NCI-H2081 (cell line): ENCODE data around the gene UBE2G1.
"Not testable (repeated sequence)": the region's sequence is repeated elsewhere in the genome, so short reads cannot be mapped to it uniquely, and the experiment has no call there.

Source experiments
- DNase-seq, 2 experiments: peaks; one replicate each; lab custom pipeline; 2025; lab: John Stamatoyannopoulos, UW

UBE2G1 gene, protein sequence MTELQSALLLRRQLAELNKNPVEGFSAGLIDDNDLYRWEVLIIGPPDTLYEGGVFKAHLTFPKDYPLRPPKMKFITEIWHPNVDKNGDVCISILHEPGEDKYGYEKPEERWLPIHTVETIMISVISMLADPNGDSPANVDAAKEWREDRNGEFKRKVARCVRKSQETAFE

DNA sequence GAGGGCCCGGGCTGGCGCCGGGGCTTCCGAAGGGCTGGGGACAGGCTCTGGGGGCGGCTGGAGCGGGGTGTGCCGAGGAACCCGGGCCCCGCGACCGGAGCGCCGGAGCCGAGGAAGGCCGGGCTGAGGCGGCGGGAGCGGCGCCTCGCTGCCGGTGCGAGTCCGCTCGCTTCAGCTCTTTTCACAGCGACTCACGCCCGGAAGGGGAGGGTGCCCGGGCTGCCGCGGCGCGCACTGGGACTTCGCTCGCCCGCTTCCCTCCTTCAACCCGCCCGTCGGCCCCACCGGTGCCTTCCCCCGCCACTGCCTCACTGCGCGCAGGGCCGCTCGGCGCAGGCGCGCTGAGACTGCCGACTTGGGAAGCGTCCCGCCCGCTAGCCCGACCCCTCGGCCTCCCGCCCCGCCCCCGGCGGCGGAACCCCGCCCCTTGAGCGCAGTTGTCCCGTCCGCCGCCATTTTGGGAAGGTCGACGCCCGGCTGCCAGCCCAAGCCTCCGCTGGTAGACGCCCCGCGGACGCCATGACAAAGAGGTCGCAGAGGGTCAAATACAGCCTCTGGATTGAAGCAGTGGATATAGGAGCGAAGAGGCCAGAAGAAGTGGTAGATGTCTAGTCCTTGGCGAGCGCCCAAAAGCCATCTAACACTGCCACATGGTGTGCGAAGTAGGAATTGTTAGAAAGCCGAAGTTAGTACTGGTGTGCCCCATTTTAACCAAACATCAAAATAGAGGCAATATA is at the start of gene UBE2G1:
Gene UBE2G1, minus strand, starts transcription at position 349 of the 737 bp plus-strand sequence. CDS start 359 bp downstream, outside the sequence.
- DNase-seq, result peak; percentile 92 to 93

DNA sequence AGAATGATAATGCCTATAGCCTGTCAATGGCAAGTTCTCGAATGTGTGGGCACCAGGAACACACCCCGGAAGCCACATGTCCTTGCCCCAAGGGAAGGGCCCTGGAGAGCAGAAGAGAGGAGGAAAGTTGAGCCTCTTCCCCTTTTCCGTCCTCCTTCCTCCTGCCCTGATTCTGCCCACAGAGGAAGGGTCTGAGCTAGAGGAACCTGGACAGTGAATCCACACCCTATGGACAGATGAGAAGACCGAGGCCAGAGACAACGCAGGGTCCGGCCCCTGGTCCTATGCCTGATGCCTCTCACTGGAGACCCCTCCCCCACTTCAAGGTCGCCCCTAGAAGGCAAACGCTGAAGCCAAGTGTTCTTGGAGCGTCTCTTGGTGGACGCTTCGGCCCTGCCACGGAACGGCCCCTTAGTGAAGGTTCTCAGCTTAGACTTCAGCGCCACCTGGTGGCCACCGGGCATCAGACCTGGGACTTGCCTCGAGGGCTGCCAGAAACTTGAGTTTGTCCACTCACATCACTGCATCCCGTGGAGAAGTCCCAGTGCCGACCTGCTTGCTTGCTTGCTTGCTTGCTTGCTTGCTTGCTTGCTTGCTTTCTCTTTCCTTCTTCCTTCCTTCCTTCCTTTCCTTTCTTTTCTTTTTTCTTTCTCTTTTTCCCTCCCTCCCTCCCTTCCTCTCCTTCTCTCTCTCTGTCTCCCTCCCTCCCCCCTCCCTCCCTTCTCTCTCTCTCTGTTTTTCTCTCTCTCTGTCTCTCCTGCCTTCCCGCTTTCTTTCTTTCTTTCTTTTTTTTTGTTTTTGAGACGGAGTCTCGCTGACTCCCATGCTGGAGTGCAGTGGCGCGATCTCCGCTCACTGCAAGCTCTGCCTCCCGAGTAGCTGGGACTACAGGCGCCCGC is 46.7 kb upstream of the UBE2G1 start:
- DNase-seq, result peak; percentile 75 to 79

DNA sequence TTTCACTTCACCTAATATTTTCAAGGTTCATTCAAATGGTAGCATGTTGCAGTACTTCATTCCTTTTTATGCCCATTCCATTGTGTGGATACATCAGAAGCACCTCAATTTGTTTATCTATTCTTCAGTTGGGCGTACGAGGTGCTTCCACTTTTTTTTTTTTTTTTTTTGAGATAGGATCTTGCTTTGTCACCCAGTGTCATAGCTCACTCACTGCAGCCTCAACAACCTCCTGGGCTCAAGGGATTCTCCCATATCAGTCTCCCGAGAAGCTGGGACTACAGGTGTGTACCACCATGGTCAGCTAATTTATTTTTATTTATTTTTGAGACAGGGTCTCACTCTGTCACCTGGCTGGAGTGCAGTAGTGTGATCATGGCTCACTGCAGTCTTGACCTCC is 44.7 kb upstream of the UBE2G1 start:
- no peak for DNase-seq

DNA sequence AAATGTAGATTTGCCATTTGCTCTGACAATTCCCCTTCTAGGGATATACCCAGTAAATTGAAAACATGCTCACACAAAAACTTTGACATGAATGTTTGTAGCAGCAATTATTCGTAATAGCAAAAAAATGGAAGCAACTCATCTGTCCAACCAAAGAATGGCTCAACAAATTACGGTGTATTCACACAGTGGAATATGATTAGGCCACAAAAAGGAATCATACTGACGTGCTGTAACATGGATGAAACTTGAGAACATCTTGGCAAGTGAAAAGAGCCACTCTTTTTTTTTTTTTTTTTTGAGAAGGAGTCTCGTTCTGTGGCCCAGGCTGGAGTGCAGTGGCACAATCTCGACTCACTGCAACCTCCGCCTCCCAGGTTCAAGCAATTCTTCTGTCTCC is 43.2 kb upstream of the UBE2G1 start:
- DNase-seq, result no peak

DNA sequence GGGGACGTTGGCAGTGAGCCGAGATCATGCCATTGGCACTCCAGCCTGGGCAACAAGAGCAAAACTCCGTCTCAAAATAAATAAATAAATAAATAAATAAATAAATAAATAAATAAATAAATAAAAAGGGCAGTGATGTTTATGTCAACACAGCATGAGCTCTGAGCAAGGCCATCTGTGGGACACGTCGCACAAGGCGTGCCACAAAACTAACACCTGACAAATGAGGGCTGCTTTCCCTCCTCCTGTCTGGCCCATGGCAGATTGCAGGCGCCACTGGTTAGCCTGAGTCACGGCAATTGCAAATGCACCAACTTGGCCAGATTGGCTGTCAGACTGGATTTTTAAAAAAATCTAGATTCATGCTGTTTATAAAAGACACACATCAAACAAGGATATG is 41.4 kb upstream of the UBE2G1 start:
- no peak for DNase-seq

DNA sequence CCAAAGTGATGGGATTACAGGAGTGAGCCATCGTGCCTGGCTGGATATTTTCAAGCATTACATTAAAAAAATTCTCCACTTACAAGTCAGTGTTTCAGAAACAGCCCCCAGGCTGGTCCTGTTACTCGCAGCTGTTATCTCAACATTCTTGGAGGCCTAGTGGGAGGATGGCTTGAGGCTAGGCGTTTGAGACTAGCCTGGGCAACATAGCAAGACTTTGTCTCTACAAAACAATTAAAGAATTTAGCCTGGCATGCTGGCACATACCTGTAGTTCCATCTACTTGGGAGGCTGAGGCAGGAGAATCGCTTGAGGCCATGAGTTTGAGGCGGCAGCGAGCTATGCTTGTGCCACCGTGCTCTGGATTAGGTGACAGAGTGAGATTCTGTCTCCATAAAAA is 40.7 kb upstream of the UBE2G1 start:
- no peak for DNase-seq

DNA sequence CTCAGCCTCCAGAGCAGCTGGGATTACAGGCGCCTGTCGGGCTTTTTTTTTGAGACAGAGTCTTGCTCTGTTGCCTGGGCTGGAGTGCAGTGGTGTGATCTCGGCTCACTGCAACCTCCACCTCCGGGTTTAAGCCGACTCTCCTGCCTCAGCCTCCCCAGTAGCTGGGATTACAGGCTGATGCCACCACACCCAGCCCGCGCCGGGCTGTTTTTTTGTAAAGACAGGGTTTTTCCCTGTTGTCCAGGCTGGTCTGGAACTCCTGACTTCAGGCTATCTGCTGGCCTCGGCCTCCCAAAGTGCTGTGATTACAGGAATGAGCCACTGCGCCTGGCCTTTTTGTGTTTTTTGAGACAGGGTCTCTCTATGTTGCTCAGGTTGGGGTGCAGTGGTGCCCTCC is 39.9 kb upstream of the UBE2G1 start:
- DNase-seq, result no peak

DNA sequence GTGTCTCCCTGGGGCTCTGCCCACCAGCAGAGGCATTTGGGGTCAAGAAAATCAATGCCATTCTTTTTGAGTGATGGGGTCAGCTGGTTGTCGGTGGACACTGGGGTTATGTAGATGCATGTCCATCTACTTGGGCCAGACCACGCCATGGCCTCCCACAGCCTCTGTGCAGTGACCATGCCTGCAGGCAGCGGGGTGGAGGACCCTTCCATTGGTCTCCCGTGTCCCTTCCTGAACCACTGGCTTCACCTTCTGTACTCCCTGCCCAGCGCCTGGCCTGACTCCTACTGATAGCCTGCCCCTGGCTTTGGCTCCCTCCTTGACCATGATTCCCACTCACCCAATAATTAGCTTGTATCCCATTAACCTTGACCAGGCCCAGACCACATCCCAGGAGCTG is 39.2 kb upstream of the UBE2G1 start:
- no peak for DNase-seq

DNA sequence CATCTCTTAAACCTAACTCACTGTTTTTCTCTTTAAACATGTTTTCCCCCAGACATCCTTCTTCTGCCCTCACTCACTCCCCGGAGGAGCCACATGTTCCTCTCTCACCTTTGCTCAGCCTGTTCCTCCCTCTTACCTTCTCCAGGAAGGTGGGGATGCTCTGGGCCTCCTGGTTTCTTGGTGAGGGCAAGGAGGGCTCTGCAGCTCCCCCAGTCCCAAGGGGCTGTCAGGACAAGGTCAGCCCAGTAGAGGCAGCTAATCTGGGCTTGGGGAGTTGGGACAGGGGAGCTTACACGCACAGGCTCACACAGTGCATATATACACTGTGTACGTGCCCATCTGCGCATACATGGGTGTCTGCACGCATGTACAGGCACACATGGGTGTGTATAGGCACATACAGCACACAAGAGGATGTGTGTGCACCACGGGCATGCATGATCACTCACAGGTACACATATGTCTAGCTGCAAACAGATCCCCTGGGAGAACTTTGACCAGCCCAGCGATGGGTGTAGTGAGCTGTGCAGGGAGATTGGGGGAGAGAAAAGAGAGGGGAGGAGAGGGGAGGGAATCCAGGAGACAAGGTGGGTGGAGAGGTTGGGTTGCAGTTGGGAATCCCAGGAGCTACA is 38.7 kb upstream of the UBE2G1 start:
- no peak for DNase-seq

DNA sequence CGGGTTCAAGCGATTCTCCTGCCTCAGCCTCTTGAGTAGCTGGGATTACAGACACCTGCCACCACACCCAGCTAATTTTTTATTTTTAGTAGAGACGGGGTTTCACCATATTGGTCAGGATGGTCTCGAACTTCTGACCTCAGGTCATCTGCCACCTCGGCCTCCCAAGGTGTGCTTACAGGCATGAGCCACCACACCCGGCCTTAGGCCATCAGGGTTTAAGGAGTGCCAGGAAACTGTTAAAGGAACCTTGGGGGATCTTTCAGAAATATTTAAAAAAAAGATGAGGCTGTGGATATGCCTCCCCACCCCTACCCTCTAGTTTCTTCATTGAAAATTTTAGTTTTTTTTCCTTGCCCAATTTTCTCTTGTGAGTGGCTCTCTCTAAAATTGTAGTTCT is 31.4 kb upstream of the UBE2G1 start:
- DNase-seq, result no peak

DNA sequence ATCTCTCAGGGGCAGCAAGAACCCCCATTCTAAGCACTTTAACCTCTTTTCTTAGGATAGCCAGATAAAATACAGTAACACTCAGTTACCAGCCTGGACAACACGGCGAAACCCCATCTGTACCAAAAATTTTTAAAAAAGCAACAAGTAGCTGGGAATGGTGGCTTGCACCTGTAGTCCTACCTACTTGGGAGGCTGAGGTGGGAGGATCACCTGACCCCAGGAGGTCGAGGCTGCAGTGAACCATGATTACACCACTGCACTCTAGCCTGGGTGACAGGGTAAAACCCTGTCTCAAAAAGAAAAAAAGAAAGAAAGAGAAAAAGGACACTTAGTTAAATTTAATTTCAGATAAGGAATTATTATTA is 28.6 kb upstream of the UBE2G1 start:
- DNase-seq, result no peak

DNA sequence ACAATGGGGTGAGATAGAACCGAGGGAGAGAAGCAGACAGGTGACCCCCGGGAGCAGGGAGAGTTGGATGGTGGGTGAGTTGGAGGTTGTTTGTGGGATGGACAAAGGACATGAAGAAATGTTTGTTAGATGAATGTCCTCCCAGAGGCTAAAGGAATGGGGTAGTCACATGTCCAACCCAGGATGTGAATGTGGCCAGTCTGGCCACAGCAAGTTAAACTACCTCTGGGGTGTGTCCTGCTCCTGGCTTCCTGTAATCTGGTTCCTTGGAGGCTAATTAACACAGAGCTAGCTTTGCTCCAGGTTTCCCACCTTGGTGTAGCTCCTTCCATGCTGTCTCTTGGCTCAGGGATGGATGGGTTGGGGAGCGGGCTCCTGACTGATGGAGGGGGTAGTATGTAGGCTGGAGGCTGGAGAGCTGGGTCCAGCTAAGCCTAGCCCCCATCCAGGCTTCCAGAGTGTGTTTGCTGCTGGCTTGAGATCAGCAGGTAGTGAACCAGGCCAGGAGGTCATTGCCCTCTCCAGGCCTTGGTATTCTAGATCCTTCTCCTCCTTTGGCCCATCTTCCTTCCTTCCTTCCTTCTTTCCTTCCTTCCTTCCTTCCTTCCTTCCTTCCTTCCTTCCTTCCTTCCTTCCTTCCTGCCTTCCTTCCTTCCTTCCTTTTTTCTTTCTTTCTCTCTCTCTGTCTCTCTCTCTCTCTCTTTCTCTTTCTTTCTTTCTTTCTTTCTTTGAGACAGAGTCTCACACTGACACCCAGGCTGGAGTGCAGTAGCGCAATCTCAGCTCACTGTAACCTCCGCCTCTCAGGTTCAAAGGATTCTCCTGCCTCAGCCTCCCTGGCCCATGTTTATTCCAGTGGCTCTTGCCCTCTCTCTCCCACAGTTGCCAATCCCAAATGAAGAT is 28.0 kb upstream of the UBE2G1 start:
- no peak for DNase-seq

DNA sequence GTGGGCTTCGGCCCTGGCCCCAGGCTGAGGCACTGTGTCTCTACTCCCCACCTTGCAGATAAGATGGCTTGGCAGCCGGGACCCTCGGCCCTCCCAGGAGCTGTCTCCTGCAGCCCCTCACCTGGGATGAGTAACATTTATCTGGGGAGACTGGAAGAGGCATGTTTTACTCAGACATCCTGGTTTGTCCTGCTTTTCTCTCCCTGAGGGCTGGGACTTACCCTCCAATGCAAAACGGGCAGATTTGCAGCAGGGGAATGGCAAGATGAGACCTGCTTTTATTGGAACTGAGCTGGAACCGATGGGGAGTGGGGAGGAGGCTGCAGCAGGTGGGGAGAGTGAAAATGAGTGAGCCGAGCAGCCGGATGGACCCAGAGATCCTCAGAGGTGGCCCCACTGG is 27.3 kb upstream of the UBE2G1 start:
- no peak for DNase-seq

DNA sequence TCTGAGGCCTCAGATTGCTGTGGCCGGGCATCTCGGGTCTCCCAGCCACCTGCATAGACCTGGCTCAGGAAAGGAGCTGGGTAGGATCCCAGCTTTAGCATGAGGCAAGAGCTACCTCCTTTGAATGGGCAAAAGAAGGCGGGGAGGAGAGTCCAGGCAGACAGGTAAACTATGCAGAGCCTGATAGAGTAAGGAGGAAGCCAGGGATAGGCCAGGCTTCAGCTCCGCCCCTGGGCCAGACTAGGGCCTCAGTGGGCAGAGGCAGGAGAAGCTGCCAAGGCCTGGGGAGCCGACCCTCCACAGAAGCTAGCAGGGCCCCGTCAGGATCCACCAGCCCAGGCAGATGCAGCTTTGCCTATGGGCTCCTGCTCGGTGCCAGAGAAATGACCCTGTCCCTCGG is 22.6 kb upstream of the UBE2G1 start:
- no peak for DNase-seq

DNA sequence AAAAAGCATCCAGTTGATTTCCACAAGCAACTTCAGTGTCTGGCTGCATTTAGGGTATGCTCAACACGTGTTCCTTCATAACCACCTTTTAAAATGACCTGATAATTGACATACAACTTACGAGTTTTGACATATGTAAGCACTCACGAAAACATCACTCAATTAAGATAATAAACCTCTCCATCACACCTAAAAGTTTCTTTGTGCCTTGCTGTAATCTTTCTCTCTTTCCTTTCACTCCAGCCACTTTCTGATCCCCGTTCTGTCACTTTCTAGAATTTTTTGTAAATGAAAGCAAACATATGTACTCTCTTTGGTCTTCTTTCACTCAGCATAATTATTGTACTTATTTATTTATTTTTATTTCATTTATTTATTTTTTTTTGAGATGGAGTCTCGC is 20.7 kb upstream of the UBE2G1 start:
- DNase-seq, result no peak

DNA sequence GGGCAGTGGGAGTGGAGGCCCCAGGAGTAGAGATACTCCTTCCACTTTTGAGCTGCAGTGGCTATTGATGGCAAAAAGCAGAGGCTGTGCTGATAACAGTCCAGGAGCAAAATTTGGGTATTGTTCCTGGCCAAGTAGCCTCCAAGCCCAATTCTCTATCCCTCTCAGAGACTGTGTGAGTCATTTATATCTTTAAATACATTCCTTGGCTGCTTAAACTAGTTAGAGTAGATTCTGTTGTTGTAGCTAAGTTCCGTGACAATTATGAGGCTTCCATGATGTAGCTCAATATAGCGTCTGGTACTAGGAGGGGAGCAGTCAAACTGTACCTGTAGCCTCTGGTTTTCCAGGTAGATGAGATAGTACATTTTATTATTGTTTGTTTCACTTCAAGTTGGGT is 19.9 kb upstream of the UBE2G1 start:
- no peak for DNase-seq

DNA sequence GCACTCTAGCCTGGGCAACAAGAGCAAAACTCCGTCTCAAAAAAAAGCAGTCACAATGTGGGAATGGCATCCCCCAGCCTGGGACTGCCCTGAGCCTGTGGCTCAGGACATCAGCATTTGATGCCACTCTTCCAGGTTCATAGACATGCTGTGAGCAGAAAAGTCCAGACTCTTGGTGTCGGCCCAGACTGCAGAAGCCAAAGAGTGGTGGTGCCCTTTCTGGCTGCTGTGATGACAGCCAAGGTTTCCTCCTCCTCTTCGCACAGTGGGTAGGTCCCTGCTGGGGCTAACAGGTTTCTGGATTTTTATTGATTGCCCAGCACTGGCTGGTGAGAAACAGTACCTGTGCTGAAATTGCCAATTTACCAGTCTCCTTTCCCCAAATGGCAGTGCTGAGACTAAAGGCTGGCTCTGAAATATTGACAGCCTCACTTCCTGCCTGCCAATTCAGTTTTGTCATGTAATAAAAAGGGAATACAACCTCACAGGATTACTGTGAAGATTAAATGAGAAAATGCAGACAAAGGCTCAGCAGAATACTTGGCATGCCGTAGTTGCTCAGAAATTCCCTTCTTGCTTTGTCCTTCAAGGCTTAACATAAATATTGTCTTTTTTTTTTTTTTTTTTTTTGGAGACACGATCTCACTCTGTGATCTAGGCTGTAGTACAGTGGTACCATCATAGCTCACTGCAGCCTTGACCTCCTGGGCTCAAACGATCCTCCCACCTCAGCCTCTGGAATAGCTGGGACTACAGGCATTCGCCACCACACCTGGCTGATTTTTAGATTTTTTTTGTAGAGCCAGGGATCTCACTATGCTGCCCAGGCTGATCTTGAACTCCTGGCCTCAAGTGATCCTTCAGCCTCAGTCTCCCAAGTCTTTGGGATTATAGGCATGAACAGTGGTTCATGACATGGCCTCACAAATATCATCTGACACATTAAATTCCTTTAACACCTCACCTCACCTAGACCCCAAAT is 15.5 kb upstream of the UBE2G1 start:
- DNase-seq, result no peak

DNA sequence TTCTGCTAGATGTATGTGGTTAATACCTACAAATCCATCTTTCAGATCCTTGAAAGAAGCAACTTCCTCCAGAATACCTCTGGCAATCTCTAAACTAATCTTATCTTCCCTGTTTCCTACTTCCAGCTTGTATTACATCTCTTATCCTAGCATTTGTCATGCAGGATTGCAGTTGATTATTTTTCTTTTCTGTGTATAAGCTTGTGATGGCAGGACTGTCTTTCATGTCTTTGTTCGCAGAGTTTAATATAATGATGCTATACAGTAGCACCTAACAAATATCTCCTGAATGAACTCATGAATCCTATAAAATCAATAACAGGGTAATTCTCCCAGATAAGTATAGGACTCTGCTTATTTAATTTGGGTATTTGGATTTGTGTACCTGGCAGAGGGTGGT is 12.2 kb upstream of the UBE2G1 start:
- DNase-seq, result no peak

DNA sequence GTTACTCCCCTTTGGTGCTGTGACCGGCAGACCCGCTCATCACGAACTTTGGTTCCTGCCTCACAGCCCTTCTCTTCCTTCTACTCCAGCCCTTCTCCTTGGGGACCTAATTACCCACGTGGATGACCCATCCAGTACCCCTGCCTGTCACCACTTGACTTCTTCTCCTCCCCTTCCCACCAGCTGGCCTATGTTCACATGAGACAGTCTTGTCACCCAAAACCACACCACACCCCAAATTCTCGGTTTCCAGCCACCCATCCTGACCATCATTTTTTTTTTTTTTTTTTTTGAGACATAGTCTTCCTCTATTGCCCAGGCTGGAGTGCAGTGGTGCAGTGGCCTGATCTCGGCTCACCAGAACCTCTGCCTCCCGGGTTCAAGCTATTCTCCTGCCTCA is 10.8 kb upstream of the UBE2G1 start:
- DNase-seq, result not testable (repeated sequence)

DNA sequence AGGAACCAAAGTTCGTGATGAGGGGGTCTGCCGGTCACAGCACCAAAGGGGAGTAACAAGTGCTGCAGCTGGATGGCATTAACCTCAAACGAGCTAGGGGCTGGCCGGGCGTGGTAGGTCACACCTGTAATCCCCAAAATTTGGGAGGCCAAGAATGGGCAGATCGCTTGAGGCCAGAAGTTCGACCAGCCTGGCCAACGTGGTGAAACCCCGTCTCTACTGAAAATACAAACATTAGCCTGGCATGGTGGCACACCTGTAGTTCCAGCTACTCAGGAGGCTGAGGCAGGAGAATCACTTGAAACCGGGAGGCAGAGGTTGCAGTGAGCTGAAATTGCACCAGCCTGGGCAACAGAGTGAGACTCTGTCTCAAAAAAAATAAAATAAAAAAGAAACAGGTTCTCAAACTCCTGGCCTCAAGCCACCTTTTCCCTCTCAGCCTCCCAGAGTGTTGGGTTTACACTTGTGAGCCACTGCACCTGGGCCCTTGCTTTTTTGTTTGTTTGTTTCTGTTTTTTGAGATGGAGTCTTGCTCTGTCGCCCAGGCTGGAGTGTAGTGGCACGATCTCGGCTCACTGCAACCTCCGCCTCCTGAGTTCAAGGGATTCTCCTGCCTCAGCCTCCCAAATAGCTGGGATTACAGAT is 9.4 kb upstream of the UBE2G1 start:
- not testable (repeated sequence) for DNase-seq
